Neural crest cell (in vitro differentiated cells): ENCODE measurements around the gene C2orf80. TPM values are rescaled to one million over a fixed set of nuclear protein-coding genes. Genes with fewer than 3 reads are reported as not detected.
"Not testable (repeated sequence)": the region's sequence is repeated elsewhere in the genome, so short reads cannot be mapped to it uniquely, and the experiment has no call there.

Experiments used
- DNase-seq: peaks from one replicate; pipeline ENCODE4 v3.0.0; 2021; ENCODE audit warnings: low read depth, mixed read lengths, low spot score
- H3K27ac Mint-ChIP-seq: one replicate; pipeline ENCODE4 v1.8.0; 2021; ENCODE audit warnings: mild to moderate bottlenecking, mixed read lengths; ENCODE audit not compliant: unreplicated experiment
- H3K27me3 Mint-ChIP-seq: 2 replicates; pipeline ENCODE4 v1.8.0; 2021; ENCODE audit warnings: low read depth, mild to moderate bottlenecking, mixed read lengths
- H3K36me3 Mint-ChIP-seq: 2 replicates; pipeline ENCODE4 v1.8.0; 2021; ENCODE audit warnings: low read depth, mild to moderate bottlenecking, mixed read lengths
- H3K4me1 Mint-ChIP-seq: 2 replicates; pipeline ENCODE4 v1.8.0; 2021; ENCODE audit warnings: mixed read lengths
- H3K4me3 Mint-ChIP-seq: one replicate; pipeline ENCODE4 v1.8.0; 2021; ENCODE audit warnings: mild to moderate bottlenecking, mixed read lengths
- H3K9me3 Mint-ChIP-seq: 2 replicates; pipeline ENCODE4 v1.8.0; 2021; ENCODE audit warnings: mixed read lengths
- total RNA-seq: library from RNA; stranded (reverse); gene quantifications from 2 replicates; pipeline ENCODE4 v1.2.1, GENCODE V29; 2021
- TF ChIP-seq, protein P1 (sequence below): fragments of 200-600 bp; sonication (generic); conservative IDR thresholded peaks from 2 replicates; pipeline ENCODE4 v1.5.0; 2021; ENCODE audit warnings: antibody characterized with exemption, mild to moderate bottlenecking

The C2orf80 gene
- total RNA-seq, 1 donor from 2014 or later: 1.0 TPM

DNA sequence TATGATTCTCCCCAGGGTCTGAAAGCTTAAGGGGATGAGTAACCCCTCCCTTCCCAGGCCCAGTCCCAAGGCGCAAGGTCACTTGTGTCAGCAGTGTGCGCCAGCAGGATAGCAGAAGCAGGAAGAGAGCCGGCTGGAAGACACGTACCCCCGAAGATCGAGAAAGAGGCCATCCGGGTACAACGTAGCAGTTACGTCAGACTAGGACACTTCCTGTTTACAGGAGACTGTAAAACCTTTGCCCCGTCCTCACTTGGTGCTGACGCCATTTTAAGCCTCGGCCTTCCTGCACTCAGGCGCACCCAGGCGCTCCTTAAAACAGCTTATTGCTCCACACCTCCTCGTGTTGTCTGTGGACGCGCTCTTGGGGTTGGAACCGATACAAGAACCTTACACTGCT is 50.4 kb downstream of the C2orf80 start:
- no peak overlapping the region for H3K27ac Mint-ChIP-seq
- TF ChIP-seq, protein P1, sequence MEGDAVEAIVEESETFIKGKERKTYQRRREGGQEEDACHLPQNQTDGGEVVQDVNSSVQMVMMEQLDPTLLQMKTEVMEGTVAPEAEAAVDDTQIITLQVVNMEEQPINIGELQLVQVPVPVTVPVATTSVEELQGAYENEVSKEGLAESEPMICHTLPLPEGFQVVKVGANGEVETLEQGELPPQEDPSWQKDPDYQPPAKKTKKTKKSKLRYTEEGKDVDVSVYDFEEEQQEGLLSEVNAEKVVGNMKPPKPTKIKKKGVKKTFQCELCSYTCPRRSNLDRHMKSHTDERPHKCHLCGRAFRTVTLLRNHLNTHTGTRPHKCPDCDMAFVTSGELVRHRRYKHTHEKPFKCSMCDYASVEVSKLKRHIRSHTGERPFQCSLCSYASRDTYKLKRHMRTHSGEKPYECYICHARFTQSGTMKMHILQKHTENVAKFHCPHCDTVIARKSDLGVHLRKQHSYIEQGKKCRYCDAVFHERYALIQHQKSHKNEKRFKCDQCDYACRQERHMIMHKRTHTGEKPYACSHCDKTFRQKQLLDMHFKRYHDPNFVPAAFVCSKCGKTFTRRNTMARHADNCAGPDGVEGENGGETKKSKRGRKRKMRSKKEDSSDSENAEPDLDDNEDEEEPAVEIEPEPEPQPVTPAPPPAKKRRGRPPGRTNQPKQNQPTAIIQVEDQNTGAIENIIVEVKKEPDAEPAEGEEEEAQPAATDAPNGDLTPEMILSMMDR: no peak

DNA sequence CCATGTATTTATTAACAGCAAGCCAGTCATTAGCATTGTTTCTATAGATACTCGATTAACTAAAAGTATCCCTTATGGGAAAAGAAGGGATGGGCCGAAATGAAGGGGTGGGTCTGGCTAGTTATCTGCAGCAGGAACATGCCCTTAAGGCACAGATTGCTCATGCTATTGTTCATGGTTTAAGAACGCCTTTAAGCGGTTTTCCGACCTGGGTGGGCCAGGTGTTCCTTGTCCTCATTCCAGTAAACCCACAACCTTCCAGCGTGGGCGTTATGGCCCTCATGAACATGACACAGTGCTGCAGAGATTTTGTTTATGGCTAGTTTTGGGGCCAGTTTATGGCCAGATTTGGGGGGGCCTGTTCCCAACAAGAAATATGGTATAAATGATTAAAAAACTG is 51.5 kb downstream of the C2orf80 start:
- not testable (repeated sequence) for H3K9me3 Mint-ChIP-seq, H3K36me3 Mint-ChIP-seq, DNase-seq, H3K4me1 Mint-ChIP-seq, H3K27ac Mint-ChIP-seq, H3K4me3 Mint-ChIP-seq, H3K27me3 Mint-ChIP-seq

More for the DNA sequence above, 50.4 kb downstream of the C2orf80 start:
- Mint-ChIP-seq H3K4me3 (no peak overlapping the region), H3K36me3 (no peaks in the 10 kb centered on the region), H3K4me1 (peaks cover 6% of the 10 kb centered on the region), H3K9me3 (no peaks in the 10 kb centered on the region), H3K27me3 (no peaks in the 10 kb centered on the region)
- DNase-seq: no peak

DNA sequence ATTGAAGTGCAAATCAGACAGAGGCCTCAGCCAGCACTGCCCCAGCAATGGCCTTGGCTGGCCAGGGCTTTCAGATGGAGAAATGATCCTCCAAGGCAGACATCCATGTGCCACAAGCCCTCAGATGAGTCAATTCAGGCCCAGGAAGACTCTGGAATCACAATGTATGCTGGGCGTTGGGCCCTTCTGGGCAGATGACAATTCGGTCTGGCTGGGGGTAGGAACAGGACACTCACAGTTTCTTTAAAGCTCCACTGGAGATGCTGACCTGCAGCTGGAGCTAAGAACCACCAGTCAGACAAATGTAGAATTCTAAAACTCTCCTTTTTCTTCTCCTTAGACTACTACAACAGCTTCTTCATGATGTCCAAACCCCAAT is 53.1 kb downstream of the C2orf80 start:
- TF ChIP-seq, protein P1: no peak
- Mint-ChIP-seq H3K27me3 (no peaks in the 10 kb centered on the region), H3K27ac (no peak overlapping the region), H3K9me3 (no peaks in the 10 kb centered on the region), H3K4me3 (no peak overlapping the region), H3K36me3 (no peaks in the 10 kb centered on the region), H3K4me1 (peaks cover 3% of the 10 kb centered on the region)
- DNase-seq: no peak

DNA sequence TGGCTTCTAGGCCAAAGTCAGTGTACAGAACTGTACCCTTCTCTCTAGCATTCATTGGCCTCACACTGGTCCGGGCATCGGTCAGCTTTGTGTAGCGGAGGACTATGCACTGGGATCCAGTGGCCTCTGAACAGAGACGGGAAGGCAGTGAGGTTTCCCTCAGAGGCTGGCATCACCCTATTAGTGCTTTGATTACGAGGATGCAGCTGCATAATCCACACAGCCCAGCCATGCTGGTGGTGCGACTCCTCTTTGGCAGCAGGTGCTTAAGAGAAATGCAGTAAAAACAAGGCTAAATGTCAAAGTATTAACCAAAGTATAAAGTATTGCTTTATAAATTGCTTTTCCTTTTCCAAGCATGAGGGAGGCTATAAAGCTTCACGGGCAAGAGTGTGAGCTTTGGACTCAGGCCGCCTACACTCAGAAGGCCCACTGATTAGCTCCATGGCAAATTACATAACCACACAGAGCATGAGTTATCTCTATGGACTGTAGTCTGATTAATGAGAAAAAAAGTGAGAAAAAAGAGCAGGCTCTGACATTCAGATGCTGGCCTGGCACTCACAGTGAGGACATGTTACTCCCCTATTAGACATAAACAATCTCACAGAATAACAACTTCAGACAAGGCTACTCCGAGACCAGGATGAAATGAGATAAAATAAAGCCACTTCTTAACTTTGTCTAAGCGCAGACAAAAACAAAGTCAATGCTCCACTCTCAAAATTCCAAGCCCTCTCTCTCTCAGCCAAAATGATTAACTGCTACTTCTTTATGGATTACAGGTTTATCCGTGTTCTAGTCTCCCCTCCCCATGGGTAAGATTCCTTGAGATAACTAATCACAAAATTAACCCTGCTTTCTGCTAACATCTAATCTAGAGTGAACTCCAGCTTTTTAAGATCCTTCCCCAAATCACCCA is 53.8 kb downstream of the C2orf80 start:
- H3K4me3 Mint-ChIP-seq: no peak overlapping the region
- H3K27ac Mint-ChIP-seq: no peak overlapping the region
- peaks cover 3% of the 10 kb centered on the region for H3K4me1 Mint-ChIP-seq

DNA sequence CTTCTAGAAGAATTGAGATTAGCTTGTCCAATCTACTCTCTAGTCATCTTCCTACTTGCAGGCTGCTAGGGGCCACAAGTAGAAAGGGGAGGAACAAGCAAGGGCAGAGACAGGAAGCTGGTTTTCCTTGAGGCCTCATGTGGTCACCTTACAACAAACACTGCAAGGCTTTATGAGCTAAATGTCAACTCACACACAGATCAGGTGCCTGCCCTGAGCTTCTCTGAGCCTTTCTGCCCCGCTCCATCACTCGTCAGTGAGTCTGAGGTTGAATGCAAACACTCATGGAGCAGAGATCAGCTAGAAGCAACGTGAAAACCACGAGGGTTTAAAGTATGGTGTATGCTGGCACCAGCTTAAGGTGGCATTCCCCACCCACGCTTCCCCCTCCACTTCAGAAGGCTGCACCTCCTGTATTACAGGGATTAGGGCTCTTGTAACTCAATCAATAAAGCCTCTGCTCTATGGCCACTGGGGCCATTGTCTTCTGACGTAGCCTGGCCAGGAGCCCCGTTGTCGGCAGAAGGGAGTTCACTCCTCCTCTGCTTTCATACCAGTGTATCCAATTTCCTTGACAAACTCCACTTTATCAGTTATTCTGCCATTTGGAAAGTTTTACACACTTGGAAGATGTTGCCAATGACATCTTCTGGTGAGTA is 54.8 kb downstream of the C2orf80 start:
- Mint-ChIP-seq H3K4me3 (no peak overlapping the region), H3K36me3 (no peaks in the 10 kb centered on the region), H3K4me1 (peaks cover 3% of the 10 kb centered on the region), H3K27me3 (no peaks in the 10 kb centered on the region), H3K27ac (no peak overlapping the region), H3K9me3 (no peaks in the 10 kb centered on the region)
- no peak for DNase-seq
- TF ChIP-seq, protein P1: no peak

More for the DNA sequence above, 53.8 kb downstream of the C2orf80 start:
- Mint-ChIP-seq H3K9me3 (no peaks in the 10 kb centered on the region), H3K27me3 (no peaks in the 10 kb centered on the region), H3K36me3 (no peaks in the 10 kb centered on the region)
- TF ChIP-seq, protein P1: no peak
- DNase-seq: no peak

DNA sequence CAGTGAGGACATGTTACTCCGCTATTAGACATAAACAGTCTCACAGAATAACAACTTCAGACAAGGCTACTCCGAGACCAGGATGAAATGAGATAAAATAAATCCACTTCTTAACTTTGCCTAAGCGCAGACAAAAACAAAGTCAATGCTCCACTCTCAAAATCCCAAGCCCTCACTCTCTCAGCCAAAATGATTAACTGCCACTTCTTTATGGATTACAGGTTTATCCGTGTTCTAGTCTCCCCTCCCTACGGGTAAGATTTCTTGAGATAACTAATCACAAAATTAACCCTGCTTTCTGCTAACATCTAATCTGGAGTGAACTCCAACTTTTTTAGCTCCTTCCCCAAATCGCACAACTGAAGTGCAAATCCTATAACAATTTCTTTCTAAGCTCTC is 59.1 kb downstream of the C2orf80 start:
- TF ChIP-seq, protein P1: no peak
- DNase-seq: no peak
- no peak overlapping the region for H3K27ac Mint-ChIP-seq
- H3K27me3 Mint-ChIP-seq: no peaks in the 10 kb centered on the region
- H3K36me3 Mint-ChIP-seq: no peaks in the 10 kb centered on the region
- no peak overlapping the region for H3K4me3 Mint-ChIP-seq
- peaks cover 8% of the 10 kb centered on the region for H3K4me1 Mint-ChIP-seq
- no peaks in the 10 kb centered on the region for H3K9me3 Mint-ChIP-seq
